SU-DHL-6 (cell line): ENCODE measurements around the gene ANKRD61.

Source experiments
- CTCF ChIP-seq: fragments of 200-600 bp; sonication (generic); IDR thresholded peaks from one replicate; pipeline ENCODE4 v1.5.1; 2017; ENCODE audit warnings: antibody characterized with exemption, mild to moderate bottlenecking, low read length, moderate library complexity; ENCODE audit not compliant: insufficient read depth, poor library complexity, severe bottlenecking
- EZH2phosphoT487 ChIP-seq: fragments of 200-600 bp; sonication (generic), shearing (Covaris generic); conservative IDR thresholded peaks from 2 replicates; pipeline ENCODE4 v1.6.1; 2018; ENCODE audit warnings: mild to moderate bottlenecking, antibody characterized with exemption, low read length, moderate library complexity, mixed read lengths

- TF ChIP-seq EZH2phosphoT487 (no peak), CTCF (no peak)
Measured at GRCh38 chr7:6049780-6050179, 18.6 kb downstream of the ANKRD61 start.
